ENCODE results near the gene IBA57. TPM values are rescaled to one million over a fixed set of nuclear protein-coding genes. Genes with fewer than 3 reads are reported as not detected.

The IBA57 gene
- total and polyA plus RNA-seq, 2 of the 8 experiments (the other 6 are each of a cell fraction or from before 2014, with no cell fraction given): 2.6 to 5.9 TPM

DNA sequence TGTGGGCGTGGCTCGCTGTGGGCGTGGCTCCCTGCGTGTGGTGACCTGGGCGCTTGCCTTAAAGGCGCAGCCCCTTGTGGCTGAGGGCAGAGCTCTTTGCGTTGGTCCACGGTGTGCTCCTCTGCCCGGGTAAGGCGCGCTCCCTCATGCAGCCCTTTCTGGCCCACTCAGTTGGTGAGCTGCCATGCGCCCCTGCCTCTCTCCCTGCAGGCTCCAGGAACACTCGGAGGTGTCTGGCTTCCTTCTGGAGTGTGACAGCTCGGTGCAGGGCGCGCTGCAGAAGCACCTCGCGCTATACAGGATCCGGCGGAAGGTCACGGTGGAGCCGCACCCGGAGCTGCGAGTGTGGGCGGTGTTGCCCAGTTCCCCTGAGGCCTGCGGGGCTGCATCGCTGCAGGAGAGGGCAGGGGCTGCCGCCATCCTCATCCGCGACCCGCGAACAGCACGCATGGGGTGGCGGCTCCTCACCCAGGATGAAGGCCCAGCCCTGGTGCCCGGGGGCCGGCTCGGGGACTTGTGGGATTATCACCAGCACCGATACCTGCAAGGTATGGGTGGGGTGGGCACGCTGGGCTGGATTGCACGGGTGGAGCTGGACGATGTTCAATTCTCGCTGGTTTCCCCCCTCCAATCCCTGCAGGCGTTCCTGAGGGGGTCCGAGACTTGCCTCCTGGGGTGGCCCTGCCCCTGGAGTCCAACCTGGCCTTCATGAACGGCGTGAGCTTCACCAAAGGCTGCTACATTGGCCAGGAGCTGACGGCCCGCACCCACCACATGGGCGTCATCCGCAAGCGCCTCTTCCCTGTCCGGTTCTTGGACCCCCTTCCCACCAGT, 9.1 kb downstream of the IBA57 start:
- Histone ChIP-seq H4K20me1 (replicated peaks in 1 of 2; ENCODE audit: control insufficient read depth in 1 of 2, insufficient read depth in 2 of 2, low read length in 2 of 2) (peaks cover 8 to 20% of the 10 kb centered on the region in 2 experiments), H2BK12ac (ENCODE audit: low read depth, low read length) (no peak overlapping the region), H3K56ac (replicated peaks; ENCODE audit: insufficient read length, low read depth, low read length) (no peak overlapping the region), H3K14ac (ENCODE audit: insufficient read length) (no peak overlapping the region), H2BK5ac (ENCODE audit: low read depth, low read length) (no peak overlapping the region), H3K79me1 (ENCODE audit: low read depth, low read length) (peaks cover 10% of the 10 kb centered on the region), H3K4me1 (replicated peaks in 1 of 4; ENCODE audit: control insufficient read depth in 3 of 4, insufficient read depth in 4 of 4, low read length in 3 of 4) (peaks cover 0 to 6% (median 4%) of the 10 kb centered on the region in 4 experiments; a peak in 4 of 7 replicates), H3K9me3 (ENCODE audit: insufficient read depth in 2 of 2, low read depth in 1 of 2, low read length in 1 of 2) (no peaks in the 10 kb centered on the region), H2BK120ac (replicated peaks; ENCODE audit: low read depth, low read length) (no peak overlapping the region), H3K23ac (ENCODE audit: insufficient read length) (no peak overlapping the region), H4K5ac (ENCODE audit: insufficient read length, low read depth, low read length) (no peak overlapping the region), H4K8ac (ENCODE audit: extremely low read depth, insufficient read depth, low read length) (peak overlapping the region; percentile 95), H3K36me3 (ENCODE audit: control insufficient read depth in 2 of 4, insufficient read depth in 4 of 4, low read length in 3 of 4) (no peaks in the 10 kb centered on the region; a peak in 1 of 8 replicates), H3K4ac (replicated peaks; ENCODE audit: insufficient read length, low read depth, low read length) (no peak overlapping the region), H3K79me2 (ENCODE audit: control insufficient read depth in 1 of 2, insufficient read depth in 2 of 2, low read length in 2 of 2) (0 out of 4 replicates have a peak, but pooled peaks cover 0 to 6% of the 10 kb centered on the region in 2 experiments), H2BK15ac (ENCODE audit: low read length) (no peak overlapping the region), H2BK20ac (ENCODE audit: low read length) (no peak overlapping the region), H3K4me2 (ENCODE audit: insufficient read depth in 1 of 2, low read depth in 2 of 2, low read length in 2 of 2) (peak overlapping the region; percentile 24 to 46), H4K91ac (replicated peaks; ENCODE audit: insufficient read length, low read length) (no peak overlapping the region), H3K23me2 (ENCODE audit: low read depth, low read length) (peaks cover 2% of the 10 kb centered on the region; the same call in 1 of the 2 replicates), H2AFZ (ENCODE audit: low read length) (no peak overlapping the region), H3K27me3 (replicated peaks in 1 of 4; ENCODE audit: control insufficient read depth in 3 of 4, extremely low read depth in 1 of 4, insufficient read depth in 3 of 4, low read length in 3 of 4) (no peaks in the 10 kb centered on the region), H3K9ac (replicated peaks in 1 of 4; ENCODE audit: extremely low read depth in 1 of 4, low read depth in 3 of 4, low read length in 3 of 4) (no peak overlapping the region), H3K4me3 (ENCODE audit: extremely low read depth in 1 of 4, insufficient read depth in 2 of 4, low read depth in 3 of 4, low read length in 4 of 4) (peak overlapping the region in 1 of 4 experiments; percentile 28; a peak in 1 of 8 replicates), H2AK5ac (ENCODE audit: low read depth, low read length) (peak overlapping the region; percentile 24; the same call in 1 of the 2 replicates), H3K27ac (ENCODE audit: low read depth, low read length) (no peak overlapping the region), H3K18ac (ENCODE audit: extremely low read depth, low read length) (no peak overlapping the region)
- FAIRE-seq: no peak
- DNase-seq (ENCODE audit: low read depth in 1 of 2, low spot score in 2 of 2): peak in 1 of 2 experiments; percentile 78
- WGBS, 2 experiments (ENCODE audit: extremely low coverage in 1 of 2, insufficient coverage in 1 of 2, insufficient read length in 1 of 2, insufficient replicate concordance in 2 of 2, low coverage in 1 of 2, low lambda C conversion rate in 2 of 2, missing lambda C conversion rate in 1 of 2): 90% methylated on average over 37 of the region's 52 CpGs; no CpG with 5 or more reads in 1 of the 2 experiments
- ChIA-PET CTCF (ENCODE audit: partially characterized antibody) (interaction anchor here (0.9 to 3.8 kb wide), 7 partner anchors 9 to 175 kb away, joined by 3 to 23 read pairs (median 4); partner anchors contain the start of gene IBA57), POLR2A (ENCODE audit: partially characterized antibody) (interaction anchor here (0.5 to 2.0 kb wide), 10 partner anchors 8 to 528 kb away, joined by 3 to 17 read pairs (median 3); partner anchors contain the start of genes GUK1 and IBA57)
- no peak for TF ChIP-seq BRCA1 (IDR thresholded peaks at IDR 0.05; ENCODE audit: low read depth, low read length)
- TF ChIP-seq, protein P1, sequence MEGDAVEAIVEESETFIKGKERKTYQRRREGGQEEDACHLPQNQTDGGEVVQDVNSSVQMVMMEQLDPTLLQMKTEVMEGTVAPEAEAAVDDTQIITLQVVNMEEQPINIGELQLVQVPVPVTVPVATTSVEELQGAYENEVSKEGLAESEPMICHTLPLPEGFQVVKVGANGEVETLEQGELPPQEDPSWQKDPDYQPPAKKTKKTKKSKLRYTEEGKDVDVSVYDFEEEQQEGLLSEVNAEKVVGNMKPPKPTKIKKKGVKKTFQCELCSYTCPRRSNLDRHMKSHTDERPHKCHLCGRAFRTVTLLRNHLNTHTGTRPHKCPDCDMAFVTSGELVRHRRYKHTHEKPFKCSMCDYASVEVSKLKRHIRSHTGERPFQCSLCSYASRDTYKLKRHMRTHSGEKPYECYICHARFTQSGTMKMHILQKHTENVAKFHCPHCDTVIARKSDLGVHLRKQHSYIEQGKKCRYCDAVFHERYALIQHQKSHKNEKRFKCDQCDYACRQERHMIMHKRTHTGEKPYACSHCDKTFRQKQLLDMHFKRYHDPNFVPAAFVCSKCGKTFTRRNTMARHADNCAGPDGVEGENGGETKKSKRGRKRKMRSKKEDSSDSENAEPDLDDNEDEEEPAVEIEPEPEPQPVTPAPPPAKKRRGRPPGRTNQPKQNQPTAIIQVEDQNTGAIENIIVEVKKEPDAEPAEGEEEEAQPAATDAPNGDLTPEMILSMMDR (IDR thresholded peaks at IDR 0.05; ENCODE audit: control extremely low read depth in 1 of 3, insufficient read depth in 1 of 3, low read depth in 1 of 3, low read length in 3 of 3): peak in 2 of 3 experiments; percentile 11 to 14; a peak in 2 of 4 replicates
- TF ChIP-seq SAP30 (IDR thresholded peaks at IDR 0.05; ENCODE audit: insufficient read depth, insufficient replicate concordance, low read length): no peak
- no peak for TF ChIP-seq HDAC6 (IDR thresholded peaks at IDR 0.05; ENCODE audit: low read depth, low read length)
- TF ChIP-seq POLR2A (IDR thresholded peaks at IDR 0.05; ENCODE audit: control extremely low read depth in 1 of 2, low read depth in 2 of 2, low read length in 2 of 2): peak in 1 of 2 experiments; percentile 58; a peak in 2 of 3 replicates
- peak; percentile 73 for TF ChIP-seq TBP (IDR thresholded peaks at IDR 0.05; ENCODE audit: low read depth, low read length)
- peak; percentile 69 for TF ChIP-seq TAF1 (IDR thresholded peaks at IDR 0.05; ENCODE audit: low read depth, low read length)
- TF ChIP-seq EGR1 (IDR thresholded peaks at IDR 0.05; ENCODE audit: borderline replicate concordance, low read depth, low read length): no peak
- no peak for TF ChIP-seq POU5F1 (IDR thresholded peaks at IDR 0.05; ENCODE audit: low read depth, low read length)
